GM10248 (cell line): ENCODE data around the gene HJV.

Source experiments
- CTCF ChIA-PET: fragments of 300-600 bp; sonication (Branson Sonifier 250); formaldehyde crosslinking; extraction: SDS; loops from one replicate; lab custom pipeline; 2021; ENCODE audit warnings: antibody characterized with exemption; lab: Yijun Ruan, JAX
- POLR2A ChIA-PET: fragments of 350-650 bp; sonication (Branson Sonifier 250); formaldehyde crosslinking; extraction: SDS; loops from one replicate; lab custom pipeline; 2020; ENCODE audit warnings: antibody characterized with exemption; lab: Yijun Ruan, JAX
- DNase-seq: peaks from one replicate; pipeline ENCODE4 v3.0.0; 2012; ENCODE audit errors: extremely low spot score
- CTCF ChIP-seq: IDR thresholded peaks from 2 replicates; pipeline ENCODE4 v1.5.1; 2012; ENCODE audit warnings: mild to moderate bottlenecking, low read depth; ENCODE audit errors: extremely low read depth, missing control alignments, control extremely low read depth

Gene HJV

GRCh38 chr1:146010126-146010738, 11.3 kb downstream of the HJV start:
- no peak for TF ChIP-seq CTCF
- CTCF ChIA-PET = interaction anchor here (2.7 to 11.9 kb wide), 3 partner anchors 32 to 165 kb away, joined by 22 to 249 read pairs (median 53); partner anchors contain the start of gene NUDT17
- DNase-seq = no peak
- POLR2A ChIA-PET = no interaction called here

- DNase-seq = no peak
- CTCF ChIA-PET = interaction anchor here (0.6 to 11.9 kb wide), 24 partner anchors 10 to 162 kb away, joined by 3 to 249 read pairs (median 8); partner anchors contain the start of genes ANKRD34A, HJV, LIX1L and NUDT17
- POLR2A ChIA-PET = interaction anchor here (1.6 kb wide), 1 partner anchor 28 kb away, joined by 3 read pairs; no protein-coding TSS in a partner anchor
- no peak for TF ChIP-seq CTCF
Measured at GRCh38 chr1:146007489-146008133, 13.9 kb downstream of the HJV start.

- TF ChIP-seq CTCF = no peak
- ChIA-PET POLR2A (interaction anchor here (1.0 kb wide), 1 partner anchor 13 kb away, joined by 3 read pairs; no protein-coding TSS in a partner anchor), CTCF (interaction anchor here (1.3 to 11.9 kb wide), 4 partner anchors 10 to 156 kb away, joined by 3 to 249 read pairs (median 6); partner anchors contain the start of gene NUDT17)
- DNase-seq = no peak
Measured at GRCh38 chr1:146001709-146002108, 19.8 kb downstream of the HJV start.

- CTCF ChIA-PET = interaction anchor here (1.1 to 14.3 kb wide), 2 partner anchors 17 to 20 kb away, joined by 3 to 176 read pairs; no protein-coding TSS in a partner anchor
- DNase-seq = no peak
- no peak for TF ChIP-seq CTCF
- POLR2A ChIA-PET = no interaction called here
Measured at GRCh38 chr1:145999321-146000024, 22.1 kb downstream of the HJV start.

- no peak for DNase-seq
- CTCF ChIA-PET = interaction anchor here (1.2 to 14.3 kb wide), 5 partner anchors 9 to 152 kb away, joined by 3 to 176 read pairs (median 5); partner anchors contain the start of gene NUDT17
- no peak for TF ChIP-seq CTCF
- POLR2A ChIA-PET = no interaction called here
Measured at GRCh38 chr1:145997718-145998023, 23.9 kb downstream of the HJV start.
